ENCODE data around the gene SPRYD3.

SPRYD3 gene

DNA sequence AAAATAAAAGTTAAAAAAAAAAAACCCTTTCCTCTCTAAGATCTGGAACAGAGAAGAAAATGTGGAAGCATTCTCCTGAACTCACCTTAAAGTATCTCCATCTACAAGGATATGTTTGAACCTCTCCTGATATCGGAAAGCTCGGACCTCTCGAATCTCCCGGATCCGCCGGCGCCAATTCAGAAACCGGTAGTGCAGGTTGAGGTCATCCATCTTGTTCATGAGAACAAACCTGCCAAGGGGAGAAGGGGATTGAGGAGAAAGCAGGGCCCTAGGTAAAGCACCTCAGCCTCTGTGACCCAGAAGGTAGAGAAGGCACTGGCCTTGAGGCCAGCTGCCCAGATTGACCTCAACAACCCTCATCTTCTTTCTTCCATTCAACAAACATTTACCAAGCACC lies 2.2 kb downstream of the SPRYD3 start:
- DNase-seq, result no peak

DNA sequence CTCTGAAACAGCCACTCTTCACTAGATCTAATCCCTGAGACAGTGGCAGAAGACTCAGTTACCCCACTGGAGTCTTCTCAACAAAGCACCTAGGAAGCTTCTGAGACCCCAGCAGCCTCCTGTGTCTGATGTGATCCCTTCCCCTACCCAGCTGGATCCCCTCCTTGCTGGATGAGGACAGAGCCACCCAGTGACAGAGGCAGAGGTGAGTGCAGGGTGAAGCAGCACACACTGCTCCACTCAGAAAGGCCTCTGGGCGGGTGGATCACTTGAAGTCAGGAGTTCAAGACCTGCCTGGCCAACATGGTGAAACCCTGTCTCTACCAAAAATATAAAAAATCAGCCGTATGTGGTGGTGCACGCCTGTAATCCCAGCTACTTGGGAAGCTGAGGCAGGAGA lies 2.7 kb downstream of the SPRYD3 start:
- DNase-seq, result no peak

DNA sequence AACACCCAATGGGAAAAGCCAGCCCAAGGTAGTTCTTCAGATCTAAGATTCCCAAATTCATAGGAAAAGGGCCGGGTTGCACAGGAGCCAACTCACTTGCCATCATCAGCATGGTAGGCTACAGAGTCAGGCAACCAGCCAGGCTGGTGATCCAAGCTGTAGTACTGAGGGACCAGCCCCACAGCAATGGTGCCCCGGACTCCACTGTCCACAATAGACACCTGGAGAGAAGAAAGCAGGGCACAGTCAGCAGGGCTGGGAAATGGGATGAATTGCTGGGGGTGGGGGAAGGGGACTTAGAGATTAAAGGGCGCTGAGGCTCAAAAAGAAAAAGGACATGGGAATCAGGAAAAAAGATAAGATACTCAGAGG lies 4.2 kb downstream of the SPRYD3 start:
- DNase-seq, result no peak

DNA sequence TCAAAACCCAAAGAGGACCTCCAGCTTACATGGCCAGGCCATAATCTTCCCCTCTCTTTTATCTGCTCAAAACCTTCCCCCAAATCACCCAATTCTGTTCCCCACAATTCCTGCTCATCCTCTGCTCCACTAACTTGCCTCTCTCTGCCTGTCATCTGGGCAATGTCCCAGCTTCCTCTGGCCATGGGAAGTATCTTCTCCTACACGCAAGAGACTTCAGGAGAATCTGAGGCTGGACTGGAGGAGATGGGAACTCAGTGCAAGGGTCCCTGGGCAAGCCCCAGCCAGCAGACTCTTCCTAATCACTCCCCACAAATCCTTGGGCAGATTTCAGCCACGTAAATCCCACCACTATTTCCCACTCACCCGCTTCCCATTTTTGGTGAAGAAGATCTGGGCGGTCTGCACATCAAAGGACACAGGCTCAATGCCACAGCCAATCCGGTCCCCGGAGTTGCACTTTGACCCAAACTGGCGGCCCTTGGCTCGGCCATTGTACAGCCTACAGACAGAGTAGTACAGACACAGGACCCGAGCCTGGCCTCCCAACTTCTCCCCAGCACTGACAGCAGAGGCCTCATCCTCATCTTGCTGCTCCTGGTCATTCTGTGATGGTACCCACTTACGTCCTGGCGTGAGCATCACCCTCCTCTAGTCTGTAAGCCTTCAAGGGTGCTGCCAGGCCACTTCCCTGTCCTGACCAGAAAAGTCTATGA lies 4.7 kb downstream of the SPRYD3 start:
- DNase-seq, result no peak

DNA sequence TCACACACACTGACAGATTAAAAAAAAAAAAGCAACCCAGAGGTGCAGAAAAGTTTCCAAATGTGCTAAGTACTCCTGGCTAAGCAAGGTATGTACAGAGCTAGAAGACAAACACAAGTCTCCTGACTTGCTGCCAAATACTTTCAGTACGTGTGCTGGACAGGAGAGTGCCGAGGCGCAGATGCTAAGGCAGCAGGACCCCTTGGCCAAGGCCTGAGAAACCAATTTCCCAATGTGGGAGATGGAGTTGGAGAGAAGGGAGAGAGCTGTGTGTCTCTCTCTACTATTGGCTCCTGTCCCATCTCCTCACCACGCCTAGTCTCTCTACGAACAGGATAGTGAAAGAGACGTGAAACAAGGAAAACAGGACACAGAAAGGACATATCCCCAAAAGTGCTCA lies 5.3 kb downstream of the SPRYD3 start:
- DNase-seq, result no peak

DNA sequence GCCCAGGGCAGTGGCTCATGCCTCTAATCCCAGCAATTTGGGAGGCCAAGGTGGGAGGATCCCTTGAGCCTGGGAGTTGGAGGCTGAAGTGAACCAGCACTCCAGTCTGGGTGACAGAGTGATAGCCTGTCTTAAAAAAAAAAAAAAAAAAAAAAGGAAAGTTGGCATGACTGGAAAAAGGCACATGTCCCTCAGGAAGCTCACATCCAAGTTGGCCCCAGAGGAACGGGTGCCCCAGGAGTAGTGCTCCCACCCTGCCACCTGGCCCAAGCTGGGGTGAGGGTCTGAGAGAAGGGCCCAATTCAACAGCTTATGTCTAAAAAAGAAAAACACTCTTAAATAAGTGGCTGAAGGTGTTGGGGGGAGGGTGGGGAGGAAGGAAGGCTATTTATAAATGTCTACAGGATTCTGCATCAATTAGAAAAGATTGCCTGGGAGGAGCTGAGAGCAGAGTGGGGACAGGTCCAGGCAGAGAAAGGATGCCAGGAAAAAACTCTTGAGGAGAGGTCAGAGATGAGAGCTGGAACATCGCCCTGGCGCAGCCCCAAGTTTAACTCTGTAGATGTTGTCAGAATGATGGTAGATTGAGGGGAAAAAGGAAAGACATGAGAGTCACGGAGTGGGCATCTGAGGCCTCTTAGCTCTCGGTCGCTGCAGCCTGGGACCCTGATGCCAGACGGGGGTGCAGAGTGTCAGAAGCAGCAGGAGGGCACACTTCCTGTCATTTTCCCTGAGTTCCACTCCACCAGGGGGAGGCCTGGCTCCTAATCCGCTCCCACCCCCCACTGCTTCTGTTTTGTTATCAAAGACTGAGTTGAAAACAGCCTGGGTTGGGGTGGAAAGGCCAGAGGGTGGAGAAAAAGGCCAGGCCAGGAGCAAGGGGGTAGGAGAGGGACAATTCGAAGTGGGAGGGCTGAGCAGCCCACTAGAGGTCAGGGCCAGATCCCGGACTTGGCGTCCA lies 7.3 kb downstream of the SPRYD3 start:
- peak; percentile 31 for DNase-seq

DNA sequence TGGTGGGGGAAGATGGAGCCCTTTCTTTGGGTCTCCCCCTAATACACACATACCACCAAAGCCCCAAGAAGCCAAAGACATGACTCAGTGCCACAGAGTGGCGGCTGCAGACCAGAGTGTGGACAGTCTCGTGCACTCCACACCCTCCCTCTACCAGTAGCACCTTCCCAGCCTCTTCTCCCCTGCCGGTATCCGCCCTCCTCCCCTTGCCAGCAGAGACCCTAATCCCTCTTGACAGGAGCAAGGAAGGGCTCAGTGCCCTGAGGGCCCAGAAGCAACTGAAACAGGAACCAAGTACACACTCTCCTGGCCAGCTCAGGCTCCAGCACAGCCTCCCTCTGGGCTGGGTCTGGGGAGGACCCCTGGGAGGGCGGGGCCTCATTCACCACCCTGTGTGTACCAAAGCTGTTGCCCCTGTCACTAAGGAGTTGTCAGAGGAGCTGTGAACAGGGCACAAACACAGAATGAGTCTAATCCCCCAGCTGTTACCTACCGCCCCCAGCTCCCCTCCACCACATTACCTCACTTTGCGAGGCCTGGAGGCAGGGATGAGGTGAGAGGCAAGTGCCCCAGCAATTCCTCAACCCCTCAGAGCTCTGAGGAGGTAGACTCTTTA lies 8.2 kb downstream of the SPRYD3 start:
- no peak for DNase-seq

DNA sequence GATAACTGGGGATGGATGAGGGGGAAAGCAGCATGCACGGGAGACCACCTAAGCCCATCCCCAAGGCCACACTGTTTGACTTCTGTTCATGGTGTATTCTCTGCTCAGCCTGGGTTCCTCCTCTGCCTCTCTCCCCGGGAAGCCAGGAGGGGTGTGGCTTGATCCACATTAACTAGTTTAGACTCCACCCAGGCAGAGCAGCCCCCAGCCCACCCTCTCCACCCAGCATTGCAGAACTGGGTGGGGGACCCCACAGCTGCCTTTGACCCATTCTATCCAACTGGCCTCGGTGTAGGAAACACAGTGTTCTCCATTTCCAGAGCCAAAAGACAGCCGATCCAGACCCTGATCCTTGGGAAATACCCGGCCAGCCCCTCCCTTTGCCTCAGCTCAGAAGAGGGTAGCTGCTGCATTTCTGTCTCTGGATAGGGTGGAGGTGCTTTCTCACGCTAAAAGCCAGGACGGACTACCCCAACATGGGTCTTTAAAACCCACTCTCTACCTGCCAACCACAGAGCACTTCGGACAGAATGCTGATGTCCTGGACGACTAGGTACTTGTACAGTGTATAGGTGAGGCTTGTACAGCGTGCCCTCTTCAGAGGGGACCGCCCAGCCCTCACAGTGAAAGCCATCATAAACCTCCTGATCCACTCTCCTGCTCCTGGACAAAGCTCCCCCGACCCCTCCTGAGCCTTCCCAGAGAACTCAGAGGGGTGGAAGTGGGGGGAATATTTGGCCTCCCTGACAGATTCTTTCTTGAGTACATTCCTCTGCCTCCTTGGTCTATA lies 9.4 kb downstream of the SPRYD3 start:
- DNase-seq, result no peak

DNA sequence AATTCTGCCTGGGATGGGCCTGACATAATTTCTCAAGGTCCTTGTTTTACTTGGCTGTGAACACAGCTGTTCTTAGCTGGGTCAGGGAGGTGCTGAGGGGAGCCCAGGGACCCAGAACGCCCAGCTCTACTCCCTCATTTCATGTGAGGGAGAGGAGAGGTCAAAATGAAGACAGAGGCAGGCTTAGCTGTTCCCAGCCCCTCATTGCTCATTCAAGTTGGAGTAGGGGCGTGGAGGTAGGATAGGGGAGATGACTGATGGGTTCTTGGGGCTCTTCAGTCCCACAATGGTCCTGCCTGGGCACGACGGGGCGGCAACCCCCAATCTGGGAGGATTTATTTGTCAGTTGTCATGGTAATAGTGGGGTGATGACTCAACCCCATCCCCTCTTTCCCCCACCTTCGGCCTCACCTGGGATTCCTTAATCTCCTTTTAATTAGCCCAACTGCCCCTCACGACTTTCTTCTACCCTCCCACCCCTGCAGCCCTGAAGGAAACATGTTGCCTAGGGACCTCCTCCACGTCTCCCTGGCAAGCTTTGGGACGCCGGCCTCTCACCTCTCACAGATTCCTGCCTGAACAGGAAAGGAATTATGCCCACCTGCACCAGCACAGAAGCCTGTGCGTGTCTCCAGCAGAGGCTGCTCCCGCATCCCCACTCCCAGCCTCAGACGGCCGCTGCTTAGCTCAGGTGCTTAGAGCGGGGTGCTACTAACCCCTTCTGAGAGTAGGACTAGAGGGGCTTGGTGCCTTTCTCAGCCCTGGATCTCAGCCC lies 10.2 kb downstream of the SPRYD3 start:
- DNase-seq, result no peak

DNA sequence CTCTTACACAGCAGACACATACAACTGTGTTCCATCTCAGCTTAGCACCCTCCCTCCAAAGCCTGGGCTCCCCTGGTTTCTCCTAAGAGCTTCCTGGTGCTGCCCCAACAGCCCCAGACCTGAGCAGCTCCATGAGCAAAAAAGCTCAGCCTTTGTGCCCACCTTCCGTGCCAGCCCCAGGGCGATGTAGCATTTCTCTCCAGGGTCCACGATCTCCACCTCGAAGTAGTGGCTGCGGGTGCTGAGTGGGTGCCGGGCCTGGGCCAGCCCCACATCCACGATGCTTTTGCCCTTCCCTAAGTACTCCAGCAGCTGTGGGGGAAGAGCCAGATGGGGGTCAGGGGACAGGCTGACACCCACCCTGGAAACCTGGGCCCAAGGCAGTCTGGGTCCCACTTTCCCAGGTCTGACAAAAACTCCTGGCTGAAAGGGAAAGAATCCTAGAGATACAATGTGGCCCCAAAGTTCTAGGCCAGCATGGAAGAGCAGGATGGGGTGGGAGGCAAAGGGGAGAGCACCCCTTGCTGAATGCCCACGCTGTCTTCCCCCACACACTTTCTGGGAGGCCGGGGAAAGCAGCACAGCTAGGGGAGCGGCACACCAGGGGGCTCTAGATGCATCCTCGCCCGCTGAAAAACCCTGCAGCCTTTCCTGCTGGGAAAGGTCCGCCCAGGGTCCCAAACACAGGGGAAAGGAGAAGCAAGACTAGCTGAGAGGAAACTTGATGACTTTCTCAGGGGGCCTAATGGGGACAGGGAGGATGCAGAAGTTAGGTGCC lies 11.0 kb downstream of the SPRYD3 start:
- no peak for DNase-seq

DNA sequence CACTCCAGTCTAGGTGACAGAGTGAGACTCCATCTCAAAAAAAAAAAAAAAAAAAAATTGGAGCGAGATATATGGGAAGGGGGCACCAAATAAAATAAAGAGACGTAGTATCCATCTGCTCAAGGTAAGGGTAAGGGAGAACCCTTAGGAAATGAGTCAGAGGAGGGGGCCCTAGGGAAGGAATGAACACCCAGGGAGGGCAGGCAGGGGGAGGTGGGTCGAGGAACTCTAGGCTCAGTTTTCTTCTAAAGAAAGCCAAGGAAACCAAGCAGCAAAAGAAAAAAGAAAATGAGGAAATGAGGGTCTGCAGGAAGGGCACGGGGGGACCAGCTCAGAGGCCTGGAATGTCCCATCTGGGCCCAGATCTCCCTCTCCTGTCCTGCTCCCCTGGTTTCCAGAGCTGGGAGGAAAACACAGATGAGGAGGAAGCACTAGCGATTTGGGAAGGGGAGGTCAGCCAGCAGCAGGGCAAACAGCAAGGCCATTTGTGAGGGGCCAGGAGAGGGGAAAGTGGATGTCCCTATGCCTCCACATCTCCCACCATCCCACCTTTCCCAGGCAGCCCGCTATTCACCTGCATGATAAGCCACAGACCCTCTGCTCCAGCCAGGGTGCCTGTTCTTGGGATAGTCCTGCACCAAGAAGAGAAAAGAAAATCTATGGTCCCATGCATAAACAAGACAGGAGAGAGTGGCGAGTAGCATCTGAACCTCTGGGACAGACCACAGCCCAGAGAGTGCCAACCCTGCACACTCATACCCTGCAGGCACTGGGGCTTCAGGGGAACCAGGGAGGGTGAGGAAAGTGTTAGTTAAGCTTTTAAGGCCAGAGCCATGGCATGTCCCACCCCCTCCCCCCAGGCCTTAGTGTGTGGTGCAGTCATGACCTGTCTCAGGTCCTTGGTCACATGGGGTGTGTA lies 11.9 kb downstream of the SPRYD3 start:
- DNase-seq, result no peak

DNA sequence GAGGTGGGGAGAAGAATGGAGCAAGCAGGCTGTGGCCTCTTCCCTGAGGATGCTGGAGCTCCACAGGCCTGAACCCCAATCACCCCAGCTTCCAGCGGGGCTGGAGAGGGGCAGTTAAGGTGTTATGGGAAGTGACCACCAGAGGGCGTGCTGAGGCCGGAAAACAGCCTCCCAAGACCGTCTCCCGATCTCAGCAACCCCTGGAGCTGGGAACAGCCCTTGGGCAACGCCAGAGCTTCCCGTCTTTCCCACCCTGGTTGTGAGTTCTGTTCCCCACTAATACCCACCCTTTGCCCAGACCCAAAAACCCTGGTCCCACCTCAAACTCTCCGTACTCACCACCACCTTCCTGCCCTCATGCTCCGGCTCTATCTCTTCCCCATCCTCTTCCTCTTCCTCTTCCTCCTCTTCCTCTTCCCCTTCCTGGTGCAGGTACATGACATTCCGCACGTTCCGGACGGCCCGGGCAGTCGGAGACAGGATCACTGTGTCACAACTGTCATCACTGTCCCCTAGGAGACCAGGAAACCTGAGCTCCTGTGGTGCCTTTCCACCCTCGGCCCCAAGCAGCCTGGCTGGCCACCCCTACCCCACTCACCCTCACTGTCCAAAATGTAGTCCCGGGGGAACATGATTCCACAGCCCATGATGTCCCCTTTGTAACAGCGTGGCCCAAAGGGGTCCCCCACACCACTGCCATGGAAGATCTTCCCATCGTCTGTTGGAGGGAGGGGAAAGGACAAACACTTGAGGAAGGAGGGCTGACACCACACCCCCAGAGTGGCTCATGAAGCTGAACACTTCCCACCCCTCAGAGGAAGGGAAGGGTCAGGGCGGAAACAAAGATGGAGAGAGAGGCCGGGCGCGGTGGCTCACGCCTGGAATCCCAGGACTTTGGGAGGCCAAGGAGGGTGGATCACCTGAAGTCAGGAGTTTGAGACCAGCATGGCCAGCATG lies 12.9 kb downstream of the SPRYD3 start:
- peak; percentile 37 for DNase-seq

DNA sequence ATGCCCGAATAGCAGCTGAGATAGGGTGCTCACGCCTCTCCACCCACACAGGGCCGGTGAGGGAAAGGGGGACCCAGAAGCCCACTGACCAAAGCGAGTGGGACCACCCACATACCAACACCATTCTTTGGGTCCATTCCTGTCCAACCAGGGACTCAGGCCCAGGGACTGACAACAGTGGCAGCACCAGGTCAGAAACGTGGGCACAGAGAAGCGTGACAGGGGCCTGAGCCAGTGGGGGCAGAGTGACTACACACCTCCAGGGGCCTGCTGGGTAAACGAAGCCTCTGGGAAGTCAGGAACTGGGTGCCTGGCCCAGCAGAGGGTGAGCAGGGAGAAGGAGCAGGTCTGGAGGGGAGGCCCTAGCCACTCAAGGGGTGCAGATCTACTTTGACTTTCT lies 13.7 kb downstream of the SPRYD3 start:
- DNase-seq, result no peak

DNA sequence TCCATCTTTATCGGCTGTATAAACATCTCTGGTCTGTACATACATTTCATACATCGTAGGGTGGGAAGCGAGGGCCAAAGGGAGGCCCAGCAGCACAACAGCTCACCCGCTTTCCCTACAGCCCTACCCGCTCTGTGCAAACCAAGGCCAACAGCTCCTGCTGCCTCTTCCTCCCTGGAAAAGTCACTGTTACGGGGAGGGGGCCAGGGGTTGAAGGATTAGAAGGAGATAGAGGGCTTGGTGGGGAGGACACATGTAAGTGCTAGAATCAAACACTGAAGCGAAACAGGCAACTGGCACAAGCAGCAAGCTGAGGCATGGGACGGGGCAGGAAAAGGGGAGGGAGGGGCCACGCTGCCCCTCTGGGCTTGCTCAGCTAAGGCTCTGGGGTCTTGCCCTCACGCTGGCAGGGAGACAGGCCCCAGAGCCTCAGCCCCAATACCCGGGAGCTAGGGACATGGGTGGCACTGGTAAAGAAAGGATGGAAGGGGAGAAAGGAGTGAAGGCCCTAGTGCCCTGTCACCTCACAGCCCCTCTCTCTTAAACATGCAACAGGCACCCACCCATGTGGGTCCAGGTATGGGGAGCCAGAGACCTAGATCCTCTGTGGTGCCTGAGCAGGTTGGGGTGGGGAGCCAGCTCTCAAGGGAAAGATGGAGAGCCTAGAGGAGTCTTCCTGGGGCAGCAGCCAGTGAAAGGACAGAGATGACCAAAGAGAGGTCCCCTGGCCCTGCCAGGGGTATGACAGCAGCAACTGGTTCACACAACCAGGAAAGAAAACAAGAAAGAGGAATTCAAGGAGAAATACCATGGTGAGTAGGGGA lies 14.4 kb downstream of the SPRYD3 start:
- DNase-seq, result no peak

DNA sequence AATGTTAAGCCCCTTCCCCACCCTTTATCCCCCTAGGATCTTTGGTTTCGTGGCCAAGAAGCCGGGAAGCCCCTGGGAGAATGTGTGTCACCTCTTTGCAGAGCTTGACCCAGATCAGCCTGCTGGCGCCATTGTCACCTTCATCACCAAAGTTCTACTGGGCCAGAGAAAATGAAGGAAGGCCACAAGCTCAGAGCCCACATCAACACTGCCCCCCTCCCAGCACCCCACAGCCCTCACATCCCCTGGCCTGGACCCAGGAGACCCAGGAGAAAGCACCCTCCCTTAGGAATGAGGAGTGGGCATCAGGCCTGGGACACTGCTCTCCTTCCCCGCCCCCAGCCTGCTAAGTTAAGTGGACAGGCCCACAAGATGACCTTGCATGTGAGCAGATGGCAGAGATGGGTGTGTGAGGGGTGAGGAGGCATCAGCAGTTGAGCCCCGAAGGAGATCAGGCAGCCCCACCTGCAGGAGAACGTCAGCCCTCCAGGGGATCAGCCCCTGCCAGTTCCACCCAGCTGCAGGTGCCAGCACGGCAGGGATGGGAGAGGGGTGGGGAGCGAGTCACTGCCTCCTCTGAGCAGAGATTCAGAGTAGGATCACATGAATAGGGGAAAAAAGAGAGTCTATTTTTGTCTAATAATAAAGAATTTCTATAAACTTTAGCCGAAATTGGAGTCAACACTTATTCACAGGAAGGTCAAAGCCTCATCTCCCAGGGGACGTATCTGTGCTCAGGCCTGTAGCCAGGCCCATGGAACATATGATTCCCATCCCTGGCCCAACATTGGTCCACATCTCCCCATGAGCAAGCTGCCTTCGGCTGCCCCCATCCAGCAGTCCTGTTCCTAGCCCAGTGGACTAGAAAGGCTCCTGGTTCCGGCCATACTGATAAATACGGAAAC lies 15.2 kb downstream of the SPRYD3 start:
- no peak for DNase-seq

DNA sequence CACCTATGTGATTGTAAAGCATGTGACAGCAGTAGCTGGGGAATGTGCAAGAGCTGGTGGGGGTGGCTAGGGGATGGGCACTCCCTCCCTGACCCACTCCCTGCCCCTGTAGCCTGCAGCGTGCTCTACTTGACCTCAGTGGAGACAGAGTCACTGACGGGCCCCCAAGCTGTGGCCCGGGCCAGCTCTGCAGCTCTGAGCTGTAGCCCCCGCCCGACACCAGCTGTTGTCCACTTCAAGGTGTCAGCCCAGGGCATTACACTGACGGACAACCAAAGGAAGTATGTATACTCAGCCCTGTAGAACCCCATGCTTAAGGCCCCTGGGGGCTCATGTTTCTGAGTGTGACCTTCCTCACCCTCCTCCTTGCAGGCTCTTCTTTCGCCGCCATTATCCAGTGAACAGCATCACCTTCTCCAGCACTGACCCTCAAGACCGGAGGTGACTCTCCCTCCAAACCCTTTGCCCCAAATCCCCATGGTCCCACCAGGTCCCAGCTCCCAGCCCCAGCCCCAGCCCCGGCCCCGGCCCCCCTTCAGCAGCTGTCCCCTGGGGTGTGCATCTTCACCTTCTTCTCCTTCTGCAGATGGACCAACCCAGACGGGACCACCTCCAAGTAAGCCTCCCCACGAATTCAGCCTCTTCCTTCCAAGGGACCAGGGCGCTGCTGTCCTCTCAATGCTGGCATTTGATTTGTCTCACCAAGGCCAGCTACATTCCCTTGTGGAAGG lies 16.0 kb downstream of the SPRYD3 start:
- DNase-seq, result no peak
